Measurements from ENCODE around the gene CYP11A1. TPM values are rescaled to one million over a fixed set of nuclear protein-coding genes. Genes with fewer than 3 reads are reported as not detected.

Gene CYP11A1
- total RNA-seq, 1 donor from 2014 or later = 0.80 TPM

DNA sequence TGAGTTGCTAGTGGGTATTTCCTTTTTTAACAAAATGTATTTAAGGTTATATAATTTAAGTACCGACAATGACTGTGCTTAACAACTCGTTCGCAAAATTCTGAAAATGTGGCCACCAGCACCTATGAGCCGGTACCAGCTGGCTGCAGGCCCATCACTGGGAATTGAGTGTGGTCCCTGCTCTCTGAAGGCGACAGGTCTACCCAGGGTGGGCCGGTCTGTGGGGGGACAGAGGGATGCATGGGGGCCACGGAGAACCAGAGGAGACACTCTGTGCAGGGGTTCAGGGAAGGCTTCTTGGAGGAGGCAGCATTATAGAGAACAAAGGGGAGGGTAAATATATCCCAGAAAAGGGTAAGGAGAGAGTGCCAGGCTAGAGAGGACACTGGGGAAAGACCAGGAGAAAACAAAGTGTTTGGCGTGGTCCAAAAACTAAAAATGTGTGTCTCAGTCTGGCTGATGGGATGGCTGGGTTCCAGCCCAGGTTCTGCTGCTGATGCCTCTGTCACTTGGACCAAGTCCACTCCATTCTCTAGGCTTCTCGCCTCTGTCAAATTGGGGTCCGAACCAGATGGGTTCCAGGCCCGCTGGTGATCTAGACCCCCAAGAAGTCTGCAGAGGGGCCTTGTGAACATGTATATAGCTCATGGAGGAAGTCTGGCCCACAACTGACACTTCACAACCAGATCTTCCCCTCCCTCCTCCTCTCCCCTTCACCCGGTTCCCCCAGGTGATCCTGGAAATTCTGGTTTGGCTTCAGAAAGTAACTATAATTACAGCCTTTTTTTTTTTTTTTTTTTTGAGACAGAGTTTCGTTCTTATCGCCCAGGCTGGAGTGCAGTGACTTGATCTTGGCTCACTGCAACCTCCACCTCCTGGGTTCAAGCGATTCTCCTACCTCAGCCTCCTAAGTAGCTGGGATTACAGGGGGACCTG, 10.7 kb upstream of the CYP11A1 start:
- Mint-ChIP-seq H3K27ac (peak overlapping the region; percentile 99), H3K36me3 (no peaks in the 10 kb centered on the region)
- DNase-seq (ENCODE audit: extremely low spot score, unreplicated experiment) = no peak

DNA sequence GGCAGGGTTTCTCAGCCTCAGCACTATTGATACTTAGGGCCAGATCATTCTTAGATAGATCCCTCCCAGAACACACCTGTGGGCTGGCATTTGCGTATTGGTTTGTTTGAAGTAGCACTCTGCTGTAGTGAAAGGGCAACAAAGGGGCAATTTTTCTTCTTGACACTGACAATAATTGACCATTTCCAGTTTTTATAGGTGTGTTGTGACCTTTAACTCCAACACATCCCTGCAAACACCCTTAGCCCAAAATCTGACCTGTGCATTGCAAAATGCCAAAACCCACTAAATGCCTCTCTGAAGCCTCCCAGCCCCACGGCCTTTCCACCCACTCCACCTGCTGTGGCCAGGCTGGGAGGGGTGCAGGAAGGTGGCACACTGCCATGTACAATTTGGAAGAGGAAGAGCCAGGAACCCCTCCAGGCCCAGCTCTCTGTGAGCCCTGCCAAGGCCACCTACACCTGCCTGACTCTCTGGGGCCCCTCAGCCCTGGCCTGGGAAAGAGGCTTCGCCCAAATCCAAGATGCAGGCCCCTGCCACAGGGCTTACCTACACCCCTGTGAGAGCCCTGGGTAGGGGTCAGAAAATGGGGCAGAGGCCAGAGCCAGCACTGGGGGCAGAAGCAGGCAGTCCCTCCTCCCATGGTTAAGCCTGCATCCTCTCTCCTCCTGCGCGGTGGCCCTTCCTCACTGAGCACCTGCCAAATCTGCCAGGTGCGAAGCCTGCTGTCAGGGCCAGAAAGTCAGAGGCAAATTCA, 9.6 kb upstream of the CYP11A1 start:
- Mint-ChIP-seq H3K4me3 (no peak overlapping the region), H3K36me3 (no peaks in the 10 kb centered on the region), H3K4me1 (ENCODE audit: unreplicated experiment) (peaks cover 9% of the 10 kb centered on the region), H3K27me3 (peaks cover 2% of the 10 kb centered on the region), H3K9me3 (no peaks in the 10 kb centered on the region), H3K27ac (peak overlapping the region; percentile 59)
- TF ChIP-seq, protein P1, sequence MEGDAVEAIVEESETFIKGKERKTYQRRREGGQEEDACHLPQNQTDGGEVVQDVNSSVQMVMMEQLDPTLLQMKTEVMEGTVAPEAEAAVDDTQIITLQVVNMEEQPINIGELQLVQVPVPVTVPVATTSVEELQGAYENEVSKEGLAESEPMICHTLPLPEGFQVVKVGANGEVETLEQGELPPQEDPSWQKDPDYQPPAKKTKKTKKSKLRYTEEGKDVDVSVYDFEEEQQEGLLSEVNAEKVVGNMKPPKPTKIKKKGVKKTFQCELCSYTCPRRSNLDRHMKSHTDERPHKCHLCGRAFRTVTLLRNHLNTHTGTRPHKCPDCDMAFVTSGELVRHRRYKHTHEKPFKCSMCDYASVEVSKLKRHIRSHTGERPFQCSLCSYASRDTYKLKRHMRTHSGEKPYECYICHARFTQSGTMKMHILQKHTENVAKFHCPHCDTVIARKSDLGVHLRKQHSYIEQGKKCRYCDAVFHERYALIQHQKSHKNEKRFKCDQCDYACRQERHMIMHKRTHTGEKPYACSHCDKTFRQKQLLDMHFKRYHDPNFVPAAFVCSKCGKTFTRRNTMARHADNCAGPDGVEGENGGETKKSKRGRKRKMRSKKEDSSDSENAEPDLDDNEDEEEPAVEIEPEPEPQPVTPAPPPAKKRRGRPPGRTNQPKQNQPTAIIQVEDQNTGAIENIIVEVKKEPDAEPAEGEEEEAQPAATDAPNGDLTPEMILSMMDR (conservative IDR thresholded peaks at IDR 0.05) = no peak
- DNase-seq (ENCODE audit: extremely low spot score, unreplicated experiment) = no peak

More for the DNA sequence above, 10.7 kb upstream of the CYP11A1 start:
- H3K9me3 Mint-ChIP-seq = no peaks in the 10 kb centered on the region
- H3K4me3 Mint-ChIP-seq = peak overlapping the region; percentile 65
- TF ChIP-seq, protein P1 (conservative IDR thresholded peaks at IDR 0.05) = no peak
- H3K27me3 Mint-ChIP-seq = no peaks in the 10 kb centered on the region
- H3K4me1 Mint-ChIP-seq (ENCODE audit: unreplicated experiment) = peaks cover 9% of the 10 kb centered on the region

- Mint-ChIP-seq H3K27me3 (peaks cover 3% of the 10 kb centered on the region), H3K9me3 (no peaks in the 10 kb centered on the region)
Measured at GRCh38 chr15:74376226-74376625, 8.8 kb upstream of the CYP11A1 start.

DNA sequence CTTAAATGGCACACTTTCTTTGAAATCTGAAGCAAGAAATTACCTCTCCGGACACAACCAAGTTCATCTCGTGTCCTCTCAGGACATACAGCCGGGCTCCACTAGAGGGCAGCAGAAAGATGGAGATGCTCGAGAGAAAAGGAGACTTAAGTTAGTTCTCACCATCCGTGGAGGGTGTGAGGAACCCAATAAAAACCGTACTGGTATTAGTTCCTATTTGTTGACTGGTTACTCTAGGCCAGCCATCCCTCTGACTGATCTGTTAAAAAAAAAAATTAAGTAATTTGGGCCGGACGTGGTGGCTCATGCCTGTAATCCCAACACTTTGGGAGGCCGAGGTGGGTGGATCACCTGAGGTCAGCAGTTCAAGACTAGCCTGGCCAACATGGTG, 7.9 kb upstream of the CYP11A1 start:
- H3K27ac Mint-ChIP-seq = peak overlapping the region; percentile 60
- H3K9me3 Mint-ChIP-seq = no peaks in the 10 kb centered on the region
- TF ChIP-seq, protein P1 (conservative IDR thresholded peaks at IDR 0.05) = peak; percentile 93
- H3K4me3 Mint-ChIP-seq = peak overlapping the region; percentile 87
- no peaks in the 10 kb centered on the region for H3K36me3 Mint-ChIP-seq
- no peak for DNase-seq (ENCODE audit: extremely low spot score, unreplicated experiment)
- H3K4me1 Mint-ChIP-seq (ENCODE audit: unreplicated experiment) = peaks cover 9% of the 10 kb centered on the region
- H3K27me3 Mint-ChIP-seq = peaks cover 6% of the 10 kb centered on the region

More at GRCh38 chr15:74376226-74376625, 8.8 kb upstream of the CYP11A1 start:
- Mint-ChIP-seq H3K4me3 (no peak overlapping the region), H3K27ac (peak overlapping the region; percentile 59), H3K36me3 (no peaks in the 10 kb centered on the region), H3K4me1 (ENCODE audit: unreplicated experiment) (peaks cover 9% of the 10 kb centered on the region)
- TF ChIP-seq, protein P1 (conservative IDR thresholded peaks at IDR 0.05) = no peak
- no peak for DNase-seq (ENCODE audit: extremely low spot score, unreplicated experiment)

- TF ChIP-seq, protein P1 (conservative IDR thresholded peaks at IDR 0.05) = no peak
- peaks cover 9% of the 10 kb centered on the region for H3K4me1 Mint-ChIP-seq (ENCODE audit: unreplicated experiment)
- no peak for DNase-seq (ENCODE audit: extremely low spot score, unreplicated experiment)
- no peaks in the 10 kb centered on the region for H3K36me3 Mint-ChIP-seq
- H3K27me3 Mint-ChIP-seq = peaks cover 8% of the 10 kb centered on the region
- no peaks in the 10 kb centered on the region for H3K9me3 Mint-ChIP-seq
- peak overlapping the region; percentile 60 for H3K27ac Mint-ChIP-seq
- H3K4me3 Mint-ChIP-seq = peak overlapping the region; percentile 87
Measured at GRCh38 chr15:74374648-74375302, 7.3 kb upstream of the CYP11A1 start.
